GM21515 (cell line): ENCODE results near the gene RASGRP1.

Experiments used
- ATAC-seq: cut with Tn5 transposase; IDR thresholded peaks from one replicate; pipeline ENCODE4 v1.9.1; 2021; ENCODE audit not compliant: unreplicated experiment

The RASGRP1 gene

GRCh38 chr15:38538328-38539007, 26.1 kb downstream of the RASGRP1 start:
- ATAC-seq = no peak

GRCh38 chr15:38536201-38536676, 28.4 kb downstream of the RASGRP1 start:
- ATAC-seq = no peak

- no peak for ATAC-seq
These were observed 29.0 kb downstream of the RASGRP1 start for GRCh38 chr15:38535491-38536200.

DNA sequence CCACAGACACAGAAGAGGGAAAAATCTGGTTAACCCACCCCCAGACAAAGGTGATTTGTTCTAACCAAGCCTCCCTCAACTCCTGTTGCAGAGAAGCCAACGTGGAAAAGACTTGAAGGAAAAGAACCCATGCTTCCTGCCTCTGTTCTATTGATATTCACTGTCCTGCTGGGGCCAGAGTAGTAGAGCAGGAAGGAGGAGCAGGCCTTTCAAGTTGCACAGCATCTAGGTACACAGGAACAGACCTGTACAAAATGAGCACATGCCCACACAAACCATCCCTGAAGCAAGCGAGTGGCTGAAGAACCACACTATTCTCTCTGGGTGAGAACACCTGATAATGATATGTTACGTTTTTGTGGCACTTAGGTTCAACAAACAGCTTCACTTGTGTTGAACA, 29.9 kb downstream of the RASGRP1 start:
- ATAC-seq = no peak

DNA sequence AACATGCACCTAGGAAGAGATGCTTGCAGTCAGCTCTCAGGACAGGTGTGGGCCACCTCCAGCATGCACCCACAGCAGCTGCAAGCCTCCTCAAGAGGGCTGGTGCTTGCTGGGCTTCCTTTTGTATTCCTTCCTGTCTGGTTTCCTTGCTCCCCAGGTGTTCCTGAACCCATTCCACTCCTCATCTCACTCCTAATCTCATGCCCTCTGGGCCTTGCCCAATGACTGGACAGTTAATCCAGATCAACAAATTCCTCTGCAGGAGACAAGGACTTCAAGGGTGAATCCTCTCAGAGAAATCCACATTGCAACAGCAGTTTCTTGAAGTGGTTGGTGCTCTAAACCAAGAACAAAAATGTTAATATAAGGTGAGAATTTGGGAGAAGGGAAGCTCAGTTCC, 30.7 kb downstream of the RASGRP1 start:
- ATAC-seq = no peak

- ATAC-seq = no peak
These were observed 31.1 kb downstream of the RASGRP1 start for GRCh38 chr15:38533416-38533915.

GRCh38 chr15:38532728-38533127, 31.9 kb downstream of the RASGRP1 start:
- no peak for ATAC-seq

GRCh38 chr15:38531509-38531908, 33.1 kb downstream of the RASGRP1 start:
- ATAC-seq = no peak

GRCh38 chr15:38530113-38530512, 34.5 kb downstream of the RASGRP1 start:
- no peak for ATAC-seq

- no peak for ATAC-seq
These were observed 36.3 kb downstream of the RASGRP1 start for GRCh38 chr15:38528294-38528693.

DNA sequence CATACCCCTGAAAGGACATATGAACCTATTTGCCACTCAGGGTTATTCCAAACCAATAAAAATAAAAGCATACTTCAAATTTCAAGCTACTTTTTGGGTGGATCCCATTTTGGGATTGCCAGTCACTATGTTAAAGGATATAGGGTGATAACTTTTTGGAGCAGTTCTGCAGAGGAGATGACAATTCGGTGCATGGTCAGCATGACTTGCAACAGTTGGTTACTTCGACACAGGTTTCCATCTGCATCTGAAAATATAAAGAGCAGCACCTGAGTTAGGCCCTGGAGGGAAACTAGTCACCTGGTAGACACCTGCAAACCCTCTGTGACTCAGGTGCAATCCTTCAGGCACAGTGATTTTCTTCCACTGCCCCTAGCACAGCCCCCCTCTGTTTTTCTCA, 38.5 kb downstream of the RASGRP1 start:
- ATAC-seq = no peak

- ATAC-seq = no peak
These were observed 39.1 kb downstream of the RASGRP1 start for GRCh38 chr15:38525489-38525888.

GRCh38 chr15:38524156-38524555, 40.5 kb downstream of the RASGRP1 start:
- ATAC-seq = no peak

GRCh38 chr15:38522922-38523321, 41.7 kb downstream of the RASGRP1 start:
- ATAC-seq = no peak

- no peak for ATAC-seq
These were observed 43.3 kb downstream of the RASGRP1 start for GRCh38 chr15:38521316-38521715.

- ATAC-seq = no peak
These were observed 44.6 kb downstream of the RASGRP1 start for GRCh38 chr15:38520035-38520434.

DNA sequence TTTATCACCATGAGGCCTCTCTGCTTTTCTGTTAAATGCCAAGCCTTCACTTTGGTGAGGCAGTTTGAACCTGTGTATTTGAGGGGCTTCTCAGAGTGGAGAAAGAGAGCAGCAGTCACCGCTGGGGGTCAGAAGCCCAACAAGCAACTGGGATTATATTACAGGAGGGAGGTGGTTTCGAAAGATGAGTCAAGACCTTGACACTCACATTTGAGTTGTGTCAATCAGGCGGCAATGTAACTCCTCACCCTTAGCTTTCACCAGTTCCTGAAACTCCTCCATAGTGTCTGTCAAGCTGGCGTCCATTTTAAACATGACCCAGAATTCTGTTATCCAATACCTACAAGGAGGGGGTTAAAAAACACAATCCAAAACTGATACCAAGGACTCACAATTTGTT, 46.5 kb downstream of the RASGRP1 start:
- ATAC-seq = no peak

GRCh38 chr15:38517312-38517975, 47.2 kb downstream of the RASGRP1 start:
- no peak for ATAC-seq

- ATAC-seq = no peak
These were observed 48.0 kb downstream of the RASGRP1 start for GRCh38 chr15:38516626-38517025.

DNA sequence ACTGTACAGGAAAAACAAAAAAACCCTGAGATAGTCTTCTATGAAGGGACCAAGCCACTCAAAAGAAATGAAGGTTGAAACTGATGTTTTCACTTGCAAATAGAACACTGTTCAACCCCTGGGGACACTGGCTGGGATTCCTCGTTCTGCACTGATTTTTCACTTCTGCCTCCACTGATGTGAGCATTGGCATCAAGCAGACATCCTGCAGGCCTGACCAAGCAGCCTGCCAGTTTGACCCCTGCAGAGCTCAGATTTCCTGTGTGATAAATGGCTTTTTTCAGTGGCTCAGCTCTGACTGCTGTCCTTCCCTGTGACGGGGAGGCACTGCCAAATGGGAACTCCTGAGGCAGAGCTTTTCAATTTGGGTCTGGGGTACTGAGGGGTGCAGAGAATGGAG, 50.0 kb downstream of the RASGRP1 start:
- ATAC-seq = peak; percentile 83

- no peak for ATAC-seq
These were observed 51.7 kb downstream of the RASGRP1 start for GRCh38 chr15:38512901-38513300.

GRCh38 chr15:38509152-38509551, 55.5 kb downstream of the RASGRP1 start:
- no peak for ATAC-seq
